ENCODE measurements around the gene AMOTL1. TPM values are rescaled to one million over a fixed set of nuclear protein-coding genes. Genes with fewer than 3 reads are reported as not detected.
A peak's percentile ranks its signal among the peaks of the same experiment; 100 is the strongest.

AMOTL1 gene
- polyA plus RNA-seq, 1 donor from 2014 or later, result not detected

- H3K27me3 Mint-ChIP-seq, result no peaks in the 10 kb centered on the region
- H3K36me3 Mint-ChIP-seq, result no peaks in the 10 kb centered on the region
- no peaks in the 10 kb centered on the region for H3K9me3 Mint-ChIP-seq
Observed at GRCh38 chr11:94869186-94869585, 101.0 kb downstream of the AMOTL1 start.

GRCh38 chr11:94870422-94870821 is 102.3 kb downstream of the AMOTL1 start:
- H3K27me3 Mint-ChIP-seq, result no peaks in the 10 kb centered on the region
- no peak overlapping the region for H3K27ac Mint-ChIP-seq
- H3K9me3 Mint-ChIP-seq, result no peaks in the 10 kb centered on the region
- peaks cover 0 to 1% (median 0%) of the 10 kb centered on the region in 3 donors for H3K4me1 Mint-ChIP-seq
- no peaks in the 10 kb centered on the region for H3K36me3 Mint-ChIP-seq
- H3K4me3 Mint-ChIP-seq, result no peak overlapping the region

More at GRCh38 chr11:94869186-94869585, 101.0 kb downstream of the AMOTL1 start:
- Mint-ChIP-seq H3K4me3 (no peak overlapping the region), H3K27ac (no peak overlapping the region), H3K4me1 (peaks cover 0 to 1% (median 0%) of the 10 kb centered on the region in 3 donors)

- Mint-ChIP-seq H3K27me3 (peaks cover 2% of the 10 kb centered on the region), H3K4me1 (peaks cover 0 to 1% (median 0%) of the 10 kb centered on the region in 3 donors), H3K27ac (no peak overlapping the region), H3K4me3 (no peak overlapping the region), H3K9me3 (no peaks in the 10 kb centered on the region), H3K36me3 (no peaks in the 10 kb centered on the region)
Observed at GRCh38 chr11:94871491-94872185, 103.5 kb downstream of the AMOTL1 start.

- Mint-ChIP-seq H3K4me3 (no peak overlapping the region), H3K36me3 (no peaks in the 10 kb centered on the region), H3K27me3 (peaks cover 2% of the 10 kb centered on the region), H3K9me3 (no peaks in the 10 kb centered on the region), H3K4me1 (peaks cover 0 to 7% (median 2%) of the 10 kb centered on the region in 3 donors), H3K27ac (no peak overlapping the region)
Observed at GRCh38 chr11:94873916-94874540, 105.9 kb downstream of the AMOTL1 start.

GRCh38 chr11:94876222-94876621 is 108.1 kb downstream of the AMOTL1 start:
- H3K9me3 Mint-ChIP-seq, result peaks cover 0 to 2% (median 0%) of the 10 kb centered on the region in 3 donors
- H3K27me3 Mint-ChIP-seq, result peaks cover 5% of the 10 kb centered on the region
- H3K27ac Mint-ChIP-seq, result no peak overlapping the region
- no peak overlapping the region for H3K4me3 Mint-ChIP-seq
- H3K36me3 Mint-ChIP-seq, result no peaks in the 10 kb centered on the region
- peaks cover 0 to 7% (median 2%) of the 10 kb centered on the region in 3 donors for H3K4me1 Mint-ChIP-seq

- no peak overlapping the region for H3K27ac Mint-ChIP-seq
- H3K4me1 Mint-ChIP-seq, result peaks cover 0 to 7% (median 2%) of the 10 kb centered on the region in 3 donors
- peak overlapping the region in 1 of 4 donors; percentile 17 for H3K4me3 Mint-ChIP-seq
- peaks cover 5% of the 10 kb centered on the region for H3K27me3 Mint-ChIP-seq
- peaks cover 0 to 2% (median 0%) of the 10 kb centered on the region in 3 donors for H3K9me3 Mint-ChIP-seq
- H3K36me3 Mint-ChIP-seq, result no peaks in the 10 kb centered on the region
Observed at GRCh38 chr11:94876645-94877442, 108.7 kb downstream of the AMOTL1 start.

- no peaks in the 10 kb centered on the region for H3K36me3 Mint-ChIP-seq
- H3K27ac Mint-ChIP-seq, result no peak overlapping the region
- H3K27me3 Mint-ChIP-seq, result peaks cover 5% of the 10 kb centered on the region
- peaks cover 0 to 7% (median 2%) of the 10 kb centered on the region in 3 donors for H3K4me1 Mint-ChIP-seq
- H3K9me3 Mint-ChIP-seq, result peaks cover 0 to 2% (median 0%) of the 10 kb centered on the region in 3 donors
- H3K4me3 Mint-ChIP-seq, result peak overlapping the region in 1 of 4 donors; percentile 8
Observed at GRCh38 chr11:94877443-94878200, 109.5 kb downstream of the AMOTL1 start.

- Mint-ChIP-seq H3K27me3 (peaks cover 5% of the 10 kb centered on the region), H3K4me1 (peaks cover 0 to 7% (median 2%) of the 10 kb centered on the region in 3 donors), H3K36me3 (no peaks in the 10 kb centered on the region), H3K9me3 (peaks cover 0 to 2% (median 0%) of the 10 kb centered on the region in 3 donors), H3K4me3 (no peak overlapping the region), H3K27ac (no peak overlapping the region)
Observed at GRCh38 chr11:94879006-94879405, 110.8 kb downstream of the AMOTL1 start.

GRCh38 chr11:94880216-94880615 is 112.1 kb downstream of the AMOTL1 start:
- Mint-ChIP-seq H3K4me1 (peaks cover 0 to 12% (median 5%) of the 10 kb centered on the region in 3 donors), H3K4me3 (no peak overlapping the region), H3K36me3 (no peaks in the 10 kb centered on the region), H3K27ac (no peak overlapping the region), H3K27me3 (peaks cover 5% of the 10 kb centered on the region), H3K9me3 (peaks cover 0 to 2% (median 0%) of the 10 kb centered on the region in 3 donors)

GRCh38 chr11:94882931-94883330 is 114.8 kb downstream of the AMOTL1 start:
- Mint-ChIP-seq H3K27ac (no peak overlapping the region), H3K4me3 (no peak overlapping the region), H3K27me3 (peaks cover 3% of the 10 kb centered on the region), H3K9me3 (peaks cover 0 to 7% (median 2%) of the 10 kb centered on the region in 3 donors), H3K4me1 (peaks cover 0 to 8% (median 4%) of the 10 kb centered on the region in 3 donors), H3K36me3 (no peaks in the 10 kb centered on the region)

- peaks cover 0 to 8% (median 4%) of the 10 kb centered on the region in 3 donors for H3K4me1 Mint-ChIP-seq
- H3K36me3 Mint-ChIP-seq, result no peaks in the 10 kb centered on the region
- H3K9me3 Mint-ChIP-seq, result peaks cover 0 to 11% (median 5%) of the 10 kb centered on the region in 3 donors
- H3K27me3 Mint-ChIP-seq, result peaks cover 3% of the 10 kb centered on the region
- no peak overlapping the region for H3K4me3 Mint-ChIP-seq
- H3K27ac Mint-ChIP-seq, result no peak overlapping the region
Observed at GRCh38 chr11:94883878-94884277, 115.7 kb downstream of the AMOTL1 start.

GRCh38 chr11:94884376-94884775 is 116.2 kb downstream of the AMOTL1 start:
- Mint-ChIP-seq H3K36me3 (no peaks in the 10 kb centered on the region), H3K9me3 (peaks cover 0 to 11% (median 5%) of the 10 kb centered on the region in 3 donors), H3K27me3 (peaks cover 2% of the 10 kb centered on the region), H3K4me1 (peaks cover 0 to 8% (median 4%) of the 10 kb centered on the region in 3 donors), H3K27ac (no peak overlapping the region), H3K4me3 (no peak overlapping the region)

GRCh38 chr11:94885133-94885532 is 117.0 kb downstream of the AMOTL1 start:
- no peaks in the 10 kb centered on the region for H3K27me3 Mint-ChIP-seq
- H3K4me1 Mint-ChIP-seq, result peaks cover 0 to 8% (median 4%) of the 10 kb centered on the region in 3 donors
- H3K27ac Mint-ChIP-seq, result no peak overlapping the region
- H3K36me3 Mint-ChIP-seq, result no peaks in the 10 kb centered on the region
- H3K9me3 Mint-ChIP-seq, result peaks cover 0 to 11% (median 3%) of the 10 kb centered on the region in 3 donors
- H3K4me3 Mint-ChIP-seq, result no peak overlapping the region

GRCh38 chr11:94885581-94885980 is 117.4 kb downstream of the AMOTL1 start:
- H3K9me3 Mint-ChIP-seq, result peaks cover 0 to 11% (median 3%) of the 10 kb centered on the region in 3 donors
- no peaks in the 10 kb centered on the region for H3K27me3 Mint-ChIP-seq
- peak overlapping the region in 1 of 4 donors; percentile 22 for H3K4me3 Mint-ChIP-seq
- no peaks in the 10 kb centered on the region for H3K36me3 Mint-ChIP-seq
- no peak overlapping the region for H3K27ac Mint-ChIP-seq
- H3K4me1 Mint-ChIP-seq, result peaks cover 0 to 8% (median 4%) of the 10 kb centered on the region in 3 donors

Data from IgD-negative memory B cell (primary cell).